Measurements from ENCODE around the gene TRAF2. TPM values are rescaled to one million over a fixed set of nuclear protein-coding genes. Genes with fewer than 3 reads are reported as not detected.

The TRAF2 gene
- total and polyA plus RNA-seq, 2 of the 8 experiments (the other 6 are each of a cell fraction or from before 2014, with no cell fraction given) = 26.9 to 50.2 TPM

- Histone ChIP-seq H3K79me1 (ENCODE audit: low read depth, low read length) (no peaks in the 10 kb centered on the region; the same call in 1 of the 2 replicates), H4K5ac (ENCODE audit: insufficient read length, low read depth, low read length) (peak overlapping the region; percentile 86), H3K18ac (ENCODE audit: extremely low read depth, low read length) (peak overlapping the region; percentile 78; the same call in 1 of the 2 replicates), H3K27ac (ENCODE audit: low read depth, low read length) (no peak overlapping the region), H2BK12ac (ENCODE audit: low read depth, low read length) (0 out of 2 replicates have a peak overlapping the region, but pooled peaks have one; percentile 68), H3K14ac (ENCODE audit: insufficient read length) (no peak overlapping the region), H3K4me2 (ENCODE audit: insufficient read depth in 1 of 2, low read depth in 2 of 2, low read length in 2 of 2) (peak overlapping the region; percentile 75 to 94), H4K91ac (replicated peaks; ENCODE audit: insufficient read length, low read length) (peak overlapping the region; percentile 100), H3K23ac (ENCODE audit: insufficient read length) (no peak overlapping the region), H3K4ac (replicated peaks; ENCODE audit: insufficient read length, low read depth, low read length) (peak overlapping the region; percentile 69), H3K27me3 (replicated peaks in 1 of 4; ENCODE audit: control insufficient read depth in 3 of 4, extremely low read depth in 1 of 4, insufficient read depth in 3 of 4, low read length in 3 of 4) (peaks cover 2 to 12% (median 7%) of the 10 kb centered on the region in 4 experiments; a peak in 6 of 7 replicates), H4K8ac (ENCODE audit: extremely low read depth, insufficient read depth, low read length) (peak overlapping the region; percentile 57; the same call in 1 of the 2 replicates), H3K23me2 (ENCODE audit: low read depth, low read length) (peaks cover 13% of the 10 kb centered on the region), H3K4me3 (ENCODE audit: extremely low read depth in 1 of 4, insufficient read depth in 2 of 4, low read depth in 3 of 4, low read length in 4 of 4) (peak overlapping the region; percentile 81 to 89 (median 83)), H3K9me3 (ENCODE audit: insufficient read depth in 2 of 2, low read depth in 1 of 2, low read length in 1 of 2) (no peaks in the 10 kb centered on the region; a peak in 1 of 4 replicates), H2AFZ (ENCODE audit: low read length) (no peak overlapping the region; the same call in 1 of the 2 replicates), H3K36me3 (ENCODE audit: control insufficient read depth in 2 of 4, insufficient read depth in 4 of 4, low read length in 3 of 4) (peaks cover 0 to 7% (median 3%) of the 10 kb centered on the region in 4 experiments; a peak in 4 of 8 replicates), H2BK5ac (ENCODE audit: low read depth, low read length) (peak overlapping the region; percentile 98; the same call in 1 of the 2 replicates), H3K56ac (replicated peaks; ENCODE audit: insufficient read length, low read depth, low read length) (peak overlapping the region; percentile 71), H2BK15ac (ENCODE audit: low read length) (no peak overlapping the region; the same call in 1 of the 2 replicates), H2BK120ac (replicated peaks; ENCODE audit: low read depth, low read length) (no peak overlapping the region), H3K79me2 (ENCODE audit: control insufficient read depth in 1 of 2, insufficient read depth in 2 of 2, low read length in 2 of 2) (no peaks in the 10 kb centered on the region), H3K9ac (replicated peaks in 1 of 4; ENCODE audit: extremely low read depth in 1 of 4, low read depth in 3 of 4, low read length in 3 of 4) (peak overlapping the region in 3 of 4 experiments; percentile 65 to 73 (median 65); a peak in 6 of 7 replicates), H2BK20ac (ENCODE audit: low read length) (no peak overlapping the region), H3K4me1 (replicated peaks in 1 of 4; ENCODE audit: control insufficient read depth in 3 of 4, insufficient read depth in 4 of 4, low read length in 3 of 4) (peaks cover 0 to 21% (median 9%) of the 10 kb centered on the region in 4 experiments; a peak in 5 of 7 replicates), H4K20me1 (replicated peaks in 1 of 2; ENCODE audit: control insufficient read depth in 1 of 2, insufficient read depth in 2 of 2, low read length in 2 of 2) (peaks cover 7 to 8% of the 10 kb centered on the region in 2 experiments), H2AK5ac (ENCODE audit: low read depth, low read length) (no peak overlapping the region)
- DNase-seq (ENCODE audit: low read depth in 1 of 2, low spot score in 2 of 2) (peak in 1 of 2 experiments; percentile 86), FAIRE-seq (no peak)
- POLR2A ChIA-PET (ENCODE audit: partially characterized antibody) = interaction anchor here (0.7 to 20.5 kb wide), 22 partner anchors 10 to 431 kb away, joined by 3 to 248 read pairs (median 4); partner anchors contain the start of genes CLIC3, EDF1, FBXW5 and MAMDC4
- CTCF ChIA-PET (ENCODE audit: partially characterized antibody) = interaction anchor here (0.8 to 2.6 kb wide), 8 partner anchors 28 to 202 kb away, joined by 3 to 7 read pairs (median 5); partner anchors contain the start of genes C8G and FBXW5
- WGBS, 2 experiments (ENCODE audit: extremely low coverage in 1 of 2, insufficient coverage in 1 of 2, insufficient read length in 1 of 2, insufficient replicate concordance in 2 of 2, low coverage in 1 of 2, low lambda C conversion rate in 2 of 2, missing lambda C conversion rate in 1 of 2) = 3% methylated on average over 34 of the region's 75 CpGs; no CpG with 5 or more reads in 1 of the 2 experiments
- no peak for TF ChIP-seq TCF12 (IDR thresholded peaks at IDR 0.05; ENCODE audit: low read depth, low read length)
- no peak for TF ChIP-seq MAFK (IDR thresholded peaks at IDR 0.05; ENCODE audit: low read depth, low read length)
- TF ChIP-seq TAF1 (IDR thresholded peaks at IDR 0.05; ENCODE audit: low read depth, low read length) = peak; percentile 51
- peak; percentile 50; the same call in 1 of the 2 replicates for TF ChIP-seq CREB1 (IDR thresholded peaks at IDR 0.05)
- peak; percentile 90 for TF ChIP-seq E2F6 (IDR thresholded peaks at IDR 0.05)
- peak; percentile 80 for TF ChIP-seq YY1 (IDR thresholded peaks at IDR 0.05; ENCODE audit: low read depth, low read length)
- TF ChIP-seq KDM4A (IDR thresholded peaks at IDR 0.05; ENCODE audit: low read depth, low read length, severe bottlenecking) = peak; percentile 12
- TF ChIP-seq SP4 (IDR thresholded peaks at IDR 0.05; ENCODE audit: low read length) = peak; percentile 70
- no peak for TF ChIP-seq SAP30 (IDR thresholded peaks at IDR 0.05; ENCODE audit: insufficient read depth, insufficient replicate concordance, low read length)
- peak; percentile 60; the same call in 1 of the 2 replicates for TF ChIP-seq POLR2AphosphoS5 (IDR thresholded peaks at IDR 0.05; ENCODE audit: low read depth, low read length)
- peak; percentile 27; the same call in 1 of the 2 replicates for TF ChIP-seq NRF1 (IDR thresholded peaks at IDR 0.05; ENCODE audit: low read depth, low read length)
These were observed 39.1 kb upstream of the TRAF2 start for GRCh38 chr9:136847088-136847825.

All from H1 (cell line).